Gastroesophageal sphincter (tissue), 4 donors: Measurements from ENCODE around the gene MPG. TPM values are rescaled to one million over a fixed set of nuclear protein-coding genes. Genes with fewer than 3 reads are reported as not detected.

Experiments used
- ATAC-seq: fragments of 150-250 bp; one replicate; pipeline ENCODE4 v1.9.1; 2016; ENCODE audit warnings: mild to moderate bottlenecking, moderate library complexity
- H3K27ac ChIP-seq, 4 donors: fragments of 200-600 bp; sonication (generic) in 3 of 4; 1 replicate in 3 of 4; 2 replicates in 1 of 4; pipeline ENCODE4 v1.5.1; 2016 to 2019
- H3K27me3 ChIP-seq: fragments of 200-600 bp; sonication (generic); one replicate; pipeline ENCODE4 v1.5.1; 2019
- H3K36me3 ChIP-seq, 2 donors: fragments of 200-600 bp; sonication (generic); one replicate each; pipeline ENCODE4 v1.5.1; 2019; ENCODE audit warnings: control low read depth in 1 of 2
- H3K4me1 ChIP-seq, 3 donors: fragments of 200-600 bp; sonication (generic); 1 replicate in 2 of 3; 2 replicates in 1 of 3; pipeline ENCODE4 v1.5.1; 2016 to 2019; ENCODE audit warnings: control low read depth in 2 of 3
- H3K4me3 ChIP-seq, 2 donors: fragments of 200-600 bp; sonication (generic); one replicate each; pipeline ENCODE4 v1.5.1; 2019; ENCODE audit warnings: mild to moderate bottlenecking in 1 of 2, moderate library complexity in 1 of 2
- H3K9me3 ChIP-seq, 3 donors: fragments of 200-600 bp; sonication (generic); one replicate each; pipeline ENCODE4 v1.5.1; 2017 to 2019; ENCODE audit warnings: control low read depth in 2 of 3
- CTCF ChIP-seq, 4 experiments: fragments of 200-600 bp in 2 of 4; fragments of 450-650 bp in 2 of 4; sonication (generic) in 1 of 4; IDR thresholded peaks; one replicate each; pipeline ENCODE4 v1.5.1; 2017 to 2019; ENCODE audit warnings: antibody characterized with exemption in 4 of 4, mild to moderate bottlenecking in 2 of 4, moderate library complexity in 2 of 4
- EP300 ChIP-seq: sonication (generic); formaldehyde crosslinking; IDR thresholded peaks from one replicate; pipeline ENCODE4 v1.6.1; 2017; ENCODE audit warnings: antibody characterized with exemption, mild to moderate bottlenecking
- POLR2A ChIP-seq, 2 donors: fragments of 450-650 bp; IDR thresholded peaks; one replicate each; pipeline ENCODE4 v1.6.1; 2017; ENCODE audit warnings: antibody characterized with exemption in 2 of 2, mild to moderate bottlenecking in 2 of 2, moderate library complexity in 1 of 2
- POLR2AphosphoS5 ChIP-seq: sonication (generic); formaldehyde crosslinking; IDR thresholded peaks from one replicate; pipeline ENCODE4 v1.6.1; 2017; ENCODE audit warnings: antibody characterized with exemption
- WGBS, 2 donors: methylation state at CpG; one replicate each; pipeline ENCODE4 v1.1.5; 2018; ENCODE audit warnings: low coverage in 1 of 2; 5-methylcytosine and 5-hydroxymethylcytosine counted together
- small RNA-seq, 4 donors: library from RNA; depleted of rRNA; stranded (forward); fragments of <200 nt; gene quantifications; one replicate each; pipeline ENCODE3, GENCODE V24; 2016
- total RNA-seq, 4 donors: library from RNA; depleted of rRNA; stranded (reverse); fragments of >200 nt; gene quantifications; one replicate each; pipeline ENCODE4 v1.1.0, GENCODE V29; 2016

MPG gene
- total RNA-seq, 4 donors from 2014 or later = 57.4 to 114 (median 92.4) TPM

GRCh38 chr16:130533-131173 is 52.6 kb downstream of the MPG start:
- Histone ChIP-seq H3K9me3 (no peaks in the 10 kb centered on the region), H3K27me3 (no peaks in the 10 kb centered on the region), H3K4me3 (no peak overlapping the region), H3K27ac (no peak overlapping the region), H3K36me3 (peaks cover 0 to 3% of the 10 kb centered on the region in 2 donors), H3K4me1 (no peaks in the 10 kb centered on the region)
- no peak for ATAC-seq
- no peak for TF ChIP-seq POLR2A (IDR thresholded peaks at IDR 0.05)
- no peak for TF ChIP-seq EP300
- no peak for TF ChIP-seq CTCF (IDR thresholded peaks at IDR 0.05)
- no peak for TF ChIP-seq POLR2AphosphoS5
- WGBS, 2 donors = 86 to 89% methylated on average over 3 to 11 of the region's 15 CpGs

- no peak for ATAC-seq
- Histone ChIP-seq H3K27me3 (no peaks in the 10 kb centered on the region), H3K36me3 (peaks cover 0 to 3% of the 10 kb centered on the region in 2 donors), H3K4me1 (peaks cover 0 to 11% (median 0%) of the 10 kb centered on the region in 3 donors), H3K9me3 (no peaks in the 10 kb centered on the region), H3K27ac (no peak overlapping the region), H3K4me3 (no peak overlapping the region)
- TF ChIP-seq POLR2AphosphoS5 (no peak), POLR2A (IDR thresholded peaks at IDR 0.05) (no peak), CTCF (IDR thresholded peaks at IDR 0.05) (no peak)
- 89 to 90% methylated on average over 6 to 7 of the region's 7 CpGs for WGBS, 2 donors
These were observed 54.1 kb downstream of the MPG start for GRCh38 chr16:132120-132519.

GRCh38 chr16:133716-134115 is 55.7 kb downstream of the MPG start:
- no peaks in the 10 kb centered on the region for H3K9me3 ChIP-seq
- H3K36me3 ChIP-seq = peaks cover 0 to 3% of the 10 kb centered on the region in 2 donors
- no peak overlapping the region for H3K4me3 ChIP-seq
- ATAC-seq = no peak
- TF ChIP-seq EP300 (no peak), CTCF (IDR thresholded peaks at IDR 0.05) (no peak), POLR2A (IDR thresholded peaks at IDR 0.05) (no peak)
- H3K4me1 ChIP-seq = peaks cover 0 to 20% (median 0%) of the 10 kb centered on the region in 3 donors
- no peaks in the 10 kb centered on the region for H3K27me3 ChIP-seq
- 84 to 100% methylated on average over 2 of the region's 2 CpGs for whole genome bisulfite sequencing, 2 donors
- no peak overlapping the region for H3K27ac ChIP-seq

Small RNA genes lying within 50 kb of the gene (small RNA-seq; reads per million reads assigned to genes)
- 0 reads per million in 4 donors for gene Z69720.2

Other genes starting within 250 kb of the MPG start
- 1 to 10 TPM; 2.6 to 5.1 (median 4.5) TPM for gene POLR3K, start 24.6 kb upstream of the MPG start, total RNA-seq
- 10 to 100 TPM; 25.6 to 34.4 (median 28.5) TPM for gene SNRNP25, start 24.4 kb upstream of the MPG start, total RNA-seq
- 10 to 100 TPM; 21.0 to 52.3 (median 33.0) TPM for gene RHBDF1, start 5.6 kb upstream of the MPG start, total RNA-seq
- gene NPRL3, start 60.4 kb downstream of the MPG start, total RNA-seq = 10 to 100 TPM in 3 of 4 donors, 1 to 10 TPM in 1; 6.5 to 15.7 (median 13.9) TPM
- not detected for gene HBZ, start 74.4 kb downstream of the MPG start, total RNA-seq
- 1 to 10 TPM in 1 of 4 donors, not detected in 3; 3.0 TPM for gene HBM, start 87.8 kb downstream of the MPG start, total RNA-seq
- 10 to 100 TPM in 3 of 4 donors, not detected in 1; 40.9 to 72.6 (median 57.7) TPM for gene HBA2, start 94.7 kb downstream of the MPG start, total RNA-seq
- 10 to 100 TPM in 3 of 4 donors, not detected in 1; 15.5 to 96.7 (median 53.1) TPM for gene HBA1, start 98.5 kb downstream of the MPG start, total RNA-seq
- not detected for gene HBQ1, start 102.2 kb downstream of the MPG start, total RNA-seq
- 100 to 1,000 TPM in 1 of 4 donors, 10 to 100 TPM in 3; 34.7 to 112 (median 59.6) TPM for gene LUC7L, start 151.2 kb downstream of the MPG start, total RNA-seq
- 100 to 1,000 TPM in 2 of 4 donors, 10 to 100 TPM in 2; 54.5 to 123 (median 93.2) TPM for gene FAM234A, start 156.6 kb downstream of the MPG start, total RNA-seq
- 10 to 100 TPM in 2 of 4 donors, 1 to 10 TPM in 2; 3.0 to 11.5 (median 10.1) TPM for gene RGS11, start 197.7 kb downstream of the MPG start, total RNA-seq
- 1 to 10 TPM; 1.2 to 2.7 (median 1.8) TPM for gene ARHGDIG, start 202.4 kb downstream of the MPG start, total RNA-seq
- gene PDIA2, start 204.9 kb downstream of the MPG start, total RNA-seq = under 1 TPM in 2 of 4 donors, not detected in 2; 0.81 to 0.93 TPM